ENCODE data around the gene E2F6. TPM values are rescaled to one million over a fixed set of nuclear protein-coding genes. Genes with fewer than 3 reads are reported as not detected.

E2F6 gene
- total RNA-seq, 2 experiments from 2014 or later, result 8.2 to 8.4 TPM

DNA sequence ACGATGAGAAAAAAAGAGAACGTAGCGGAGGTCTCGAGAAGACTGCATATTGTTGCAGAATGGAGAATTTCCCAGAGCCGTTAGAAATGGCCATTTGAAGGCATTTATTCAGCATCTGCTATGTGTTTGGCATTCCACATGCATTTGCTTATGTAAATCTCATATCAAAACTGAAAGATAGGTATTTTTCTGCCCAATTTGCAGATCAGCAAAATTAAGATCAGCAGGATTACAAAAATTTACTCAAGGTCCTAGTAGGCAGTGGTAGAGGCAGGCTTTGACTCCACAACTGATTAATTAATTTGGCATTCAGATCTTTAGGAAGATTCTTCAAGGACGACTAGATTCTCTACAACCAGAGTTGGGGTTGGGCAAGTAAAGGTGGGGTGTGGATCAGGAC is 1.8 kb upstream of the E2F6 start:
- no peak for DNase-seq
- H3K36me3 Mint-ChIP-seq (ENCODE audit: low read depth), result peaks cover 8% of the 10 kb centered on the region
- no peak for ATAC-seq
- CTCF ChIA-PET, result interaction anchor here (1.3 kb wide), 1 partner anchor 115 kb away, joined by 3 read pairs; no protein-coding TSS in a partner anchor
- no peaks in the 10 kb centered on the region for H3K27me3 Mint-ChIP-seq (ENCODE audit: low read depth)
- H3K9me3 Mint-ChIP-seq (ENCODE audit: insufficient read depth), result no peaks in the 10 kb centered on the region
- H3K27ac Mint-ChIP-seq, result no peak overlapping the region
- no peak overlapping the region for H3K4me3 Mint-ChIP-seq
- POLR2A ChIA-PET, result no interaction called here
- peaks cover 25% of the 10 kb centered on the region for H3K4me1 Mint-ChIP-seq (ENCODE audit: low read depth)

DNA sequence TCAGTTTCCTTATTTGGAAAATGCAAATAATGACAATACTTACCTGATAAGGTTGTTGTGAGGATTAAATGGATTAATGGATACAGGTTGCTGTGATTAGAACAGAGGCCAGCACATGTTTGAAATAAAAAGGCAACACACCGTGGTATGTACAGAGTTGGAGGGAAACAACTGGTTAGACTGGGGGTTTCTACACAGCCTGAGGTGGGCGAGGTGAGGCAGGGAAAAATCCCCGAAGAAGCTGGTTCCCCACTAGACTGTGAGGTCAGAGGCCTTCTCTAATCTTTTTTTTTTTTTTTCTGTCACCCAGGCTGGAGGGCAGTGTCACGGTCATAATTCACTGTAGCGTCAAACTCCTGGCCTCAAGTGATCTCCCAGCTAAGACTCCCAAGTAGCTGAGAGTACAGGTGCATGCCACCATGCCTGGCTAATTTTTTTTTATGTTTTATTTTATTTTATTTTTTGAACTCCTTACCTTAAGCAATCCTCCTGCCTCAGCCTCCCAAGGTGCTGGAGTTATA is 1.2 kb upstream of the E2F6 start:
- no peak for DNase-seq
- Mint-ChIP-seq H3K9me3 (ENCODE audit: insufficient read depth) (no peaks in the 10 kb centered on the region), H3K4me1 (ENCODE audit: low read depth) (peaks cover 25% of the 10 kb centered on the region), H3K4me3 (peak overlapping the region; percentile 94), H3K27ac (no peak overlapping the region), H3K36me3 (ENCODE audit: low read depth) (peaks cover 13% of the 10 kb centered on the region), H3K27me3 (ENCODE audit: low read depth) (no peaks in the 10 kb centered on the region)
- ChIA-PET CTCF (interaction anchor here (0.6 to 2.3 kb wide), 6 partner anchors 11 to 335 kb away, joined by 3 to 12 read pairs (median 3); a partner anchor contains a TSS), POLR2A (no interaction called here)
- ATAC-seq, result no peak

DNA sequence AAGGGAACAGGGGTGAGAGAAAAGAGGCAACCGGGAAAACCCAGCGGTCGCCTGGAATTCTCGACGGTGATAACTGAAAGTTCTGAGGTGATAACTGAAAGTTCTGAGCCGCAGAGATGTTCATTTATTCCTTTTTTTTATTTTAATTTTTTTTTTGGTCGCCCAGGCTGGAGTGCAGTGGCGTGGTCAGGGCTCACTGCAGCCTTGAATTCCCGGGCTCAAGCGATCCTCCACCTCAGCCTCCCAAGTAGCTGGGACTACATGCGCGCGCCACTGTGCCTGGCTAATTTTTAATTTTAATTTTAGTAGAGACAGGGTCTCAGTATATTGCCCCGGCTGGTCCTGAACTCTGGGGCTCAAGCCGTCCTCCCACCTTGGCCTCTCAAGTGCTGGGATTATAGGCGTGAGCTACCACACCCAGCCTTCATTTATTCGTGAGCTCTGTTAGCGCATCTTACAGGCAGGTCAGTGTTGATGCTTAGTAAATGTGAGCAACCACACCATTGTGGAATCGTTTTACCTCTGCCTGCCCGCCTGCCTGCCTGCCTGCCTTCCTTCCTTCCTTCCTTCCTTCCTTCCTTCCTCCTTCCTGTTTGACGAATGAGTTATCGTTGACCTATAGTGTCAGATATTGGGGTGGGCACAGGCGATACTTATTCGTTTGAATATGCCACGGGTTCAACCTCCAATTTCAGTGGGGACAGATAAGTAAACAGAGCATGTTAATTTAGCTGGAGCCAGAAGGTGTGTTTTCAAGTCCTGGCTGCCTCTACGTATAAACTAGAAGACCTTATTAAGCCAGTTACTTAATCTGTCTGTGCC is 557 bp upstream of the E2F6 start:
- ATAC-seq (no peak), DNase-seq (no peak)
- Mint-ChIP-seq H3K27me3 (ENCODE audit: low read depth) (no peaks in the 10 kb centered on the region), H3K9me3 (ENCODE audit: insufficient read depth) (no peaks in the 10 kb centered on the region), H3K4me1 (ENCODE audit: low read depth) (peaks cover 25% of the 10 kb centered on the region), H3K4me3 (peak overlapping the region; percentile 94), H3K27ac (peak overlapping the region; percentile 94), H3K36me3 (ENCODE audit: low read depth) (peaks cover 15% of the 10 kb centered on the region)
- ChIA-PET POLR2A (no interaction called here), CTCF (interaction anchor here (0.6 to 2.3 kb wide), 7 partner anchors 11 to 634 kb away, joined by 3 to 12 read pairs (median 3); a partner anchor contains a TSS)

DNA sequence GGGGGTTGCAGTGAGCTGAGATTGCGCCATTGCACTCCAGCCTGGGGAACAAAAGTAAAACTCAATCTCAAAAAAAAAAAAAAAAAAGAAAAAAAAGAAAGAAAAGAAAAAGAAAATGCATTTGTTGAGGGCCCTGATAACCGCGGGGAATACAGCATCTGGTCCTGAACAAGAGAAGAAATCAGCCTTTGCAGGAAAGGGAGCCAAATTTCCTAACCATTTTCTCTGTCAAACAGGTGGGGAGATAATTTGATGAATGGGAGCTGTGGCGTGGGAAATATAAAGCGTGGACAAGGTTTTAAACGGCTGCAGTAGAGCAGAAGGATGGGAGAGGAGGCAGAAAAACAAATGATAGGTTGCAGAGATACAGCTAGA is 864 bp downstream of the E2F6 start:
- POLR2A ChIA-PET, result interaction anchor here (1.0 kb wide), 1 partner anchor 310 kb away, joined by 3 read pairs; the partner anchor contains the start of gene SLC66A3
- Mint-ChIP-seq H3K4me3 (peak overlapping the region; percentile 94), H3K4me1 (ENCODE audit: low read depth) (peaks cover 25% of the 10 kb centered on the region), H3K9me3 (ENCODE audit: insufficient read depth) (no peaks in the 10 kb centered on the region), H3K27me3 (ENCODE audit: low read depth) (no peaks in the 10 kb centered on the region), H3K27ac (peak overlapping the region; percentile 94), H3K36me3 (ENCODE audit: low read depth) (peaks cover 16% of the 10 kb centered on the region)
- CTCF ChIA-PET, result interaction anchor here (0.7 to 2.4 kb wide), 6 partner anchors 18 to 633 kb away, joined by 3 to 12 read pairs (median 4); a partner anchor contains a TSS
- no peak for ATAC-seq
- DNase-seq, result no peak

DNA sequence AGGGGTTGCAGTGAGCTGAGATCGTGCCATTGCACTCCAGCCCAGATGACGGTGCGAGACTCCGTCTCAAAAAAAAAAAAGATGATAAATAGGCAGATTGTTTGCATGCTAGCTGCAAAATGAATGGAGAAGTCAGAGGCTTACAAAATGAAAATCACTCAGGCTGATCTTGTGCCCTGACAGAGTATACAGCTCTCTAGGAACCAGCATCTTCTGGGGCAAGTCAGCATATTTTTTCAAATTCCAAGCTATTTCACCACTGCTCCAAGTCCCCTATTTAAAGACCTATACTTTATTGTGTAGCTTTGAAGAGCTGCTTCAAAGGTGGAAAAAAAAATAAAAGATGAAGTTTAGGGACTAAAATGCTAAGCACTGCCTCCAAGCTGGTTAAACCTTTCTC is 6.1 kb downstream of the E2F6 start:
- Mint-ChIP-seq H3K4me1 (ENCODE audit: low read depth) (peaks cover 38% of the 10 kb centered on the region), H3K9me3 (ENCODE audit: insufficient read depth) (no peaks in the 10 kb centered on the region), H3K4me3 (no peak overlapping the region), H3K36me3 (ENCODE audit: low read depth) (peaks cover 18% of the 10 kb centered on the region), H3K27me3 (ENCODE audit: low read depth) (no peaks in the 10 kb centered on the region), H3K27ac (no peak overlapping the region)
- DNase-seq, result no peak
- no peak for ATAC-seq
- ChIA-PET POLR2A (no interaction called here), CTCF (no interaction called here)

DNA sequence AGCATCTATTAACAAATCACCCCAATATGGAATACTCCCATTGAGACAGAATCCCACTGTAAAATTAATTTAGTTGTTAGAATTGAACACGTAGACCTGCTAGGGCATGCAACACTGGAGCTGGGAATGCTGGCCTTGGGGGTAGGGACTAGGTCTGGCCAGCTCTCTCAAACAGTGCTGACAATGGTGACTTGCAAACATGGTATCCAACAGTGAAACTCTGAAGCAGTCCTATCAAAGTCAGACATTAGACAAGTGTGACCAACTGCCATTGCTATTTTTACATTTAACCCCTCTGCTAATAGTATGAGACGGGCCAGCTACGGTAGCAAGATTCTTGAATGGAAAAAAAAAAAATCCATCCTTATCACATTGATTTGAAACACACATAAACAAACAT is 7.2 kb downstream of the E2F6 start:
- ATAC-seq (no peak), DNase-seq (no peak)
- Mint-ChIP-seq H3K27me3 (ENCODE audit: low read depth) (no peaks in the 10 kb centered on the region), H3K36me3 (ENCODE audit: low read depth) (peaks cover 15% of the 10 kb centered on the region), H3K27ac (no peak overlapping the region), H3K4me1 (ENCODE audit: low read depth) (peaks cover 29% of the 10 kb centered on the region), H3K4me3 (no peak overlapping the region), H3K9me3 (ENCODE audit: insufficient read depth) (no peaks in the 10 kb centered on the region)
- POLR2A ChIA-PET, result no interaction called here
- CTCF ChIA-PET, result interaction anchor here (1.1 to 2.2 kb wide), 3 partner anchors 11 to 126 kb away, joined by 4 to 9 read pairs (median 6); no protein-coding TSS in a partner anchor

DNA sequence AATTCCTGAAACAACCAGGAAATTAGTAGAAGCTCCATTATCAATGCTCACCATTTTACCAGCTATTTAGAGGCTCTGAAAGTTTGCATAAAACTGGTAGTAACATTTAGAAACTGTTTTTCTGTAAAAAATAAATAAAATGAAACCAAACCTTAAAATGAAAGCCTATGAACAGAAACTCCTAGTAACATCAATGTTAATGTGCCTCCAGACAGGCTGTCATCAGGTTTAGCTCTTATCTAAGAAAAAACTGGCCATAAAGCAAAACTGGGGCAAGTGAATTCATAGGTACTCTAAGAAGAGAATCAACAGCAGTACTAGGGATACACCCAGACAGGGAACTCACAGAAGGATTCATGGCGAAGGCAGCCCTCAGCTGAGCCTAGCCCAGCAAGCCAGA is 8.0 kb downstream of the E2F6 start:
- POLR2A ChIA-PET, result no interaction called here
- CTCF ChIA-PET, result interaction anchor here (0.7 to 2.2 kb wide), 4 partner anchors 11 to 126 kb away, joined by 3 to 9 read pairs (median 5); no protein-coding TSS in a partner anchor

DNA sequence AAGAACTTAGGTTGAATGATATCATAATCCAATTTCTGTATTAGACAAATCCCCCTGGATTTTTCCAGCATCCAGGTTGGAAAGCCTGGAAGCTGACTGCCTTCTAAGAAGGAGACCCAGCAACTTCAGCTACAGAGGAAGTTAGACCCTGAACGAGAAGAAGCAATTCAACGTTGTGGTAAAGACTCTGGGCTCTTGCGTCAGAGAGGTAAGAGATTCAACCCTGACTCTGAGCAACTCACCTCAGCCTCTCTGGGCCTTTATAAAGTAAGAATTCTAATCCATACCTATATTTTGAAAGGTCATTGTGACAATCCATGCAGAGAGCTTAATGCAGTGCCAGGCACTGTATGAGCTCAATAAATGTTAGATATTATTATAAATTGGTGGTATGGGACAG is 9.7 kb downstream of the E2F6 start:
- DNase-seq (no peak), ATAC-seq (no peak)
- ChIA-PET CTCF (interaction anchor here (0.7 to 1.4 kb wide), 2 partner anchors 127 to 324 kb away, joined by 3 read pairs; a partner anchor contains a TSS), POLR2A (no interaction called here)
- H3K4me3 Mint-ChIP-seq, result no peak overlapping the region
- peaks cover 10% of the 10 kb centered on the region for H3K36me3 Mint-ChIP-seq (ENCODE audit: low read depth)
- peaks cover 25% of the 10 kb centered on the region for H3K4me1 Mint-ChIP-seq (ENCODE audit: low read depth)
- H3K27me3 Mint-ChIP-seq (ENCODE audit: low read depth), result no peaks in the 10 kb centered on the region
- no peaks in the 10 kb centered on the region for H3K9me3 Mint-ChIP-seq (ENCODE audit: insufficient read depth)
- H3K27ac Mint-ChIP-seq, result no peak overlapping the region

More for the DNA sequence above, 8.0 kb downstream of the E2F6 start:
- Mint-ChIP-seq H3K4me1 (ENCODE audit: low read depth) (peaks cover 25% of the 10 kb centered on the region), H3K36me3 (ENCODE audit: low read depth) (peaks cover 17% of the 10 kb centered on the region), H3K9me3 (ENCODE audit: insufficient read depth) (no peaks in the 10 kb centered on the region), H3K4me3 (no peak overlapping the region), H3K27ac (no peak overlapping the region), H3K27me3 (ENCODE audit: low read depth) (no peaks in the 10 kb centered on the region)
- no peak for ATAC-seq
- DNase-seq, result no peak

DNA sequence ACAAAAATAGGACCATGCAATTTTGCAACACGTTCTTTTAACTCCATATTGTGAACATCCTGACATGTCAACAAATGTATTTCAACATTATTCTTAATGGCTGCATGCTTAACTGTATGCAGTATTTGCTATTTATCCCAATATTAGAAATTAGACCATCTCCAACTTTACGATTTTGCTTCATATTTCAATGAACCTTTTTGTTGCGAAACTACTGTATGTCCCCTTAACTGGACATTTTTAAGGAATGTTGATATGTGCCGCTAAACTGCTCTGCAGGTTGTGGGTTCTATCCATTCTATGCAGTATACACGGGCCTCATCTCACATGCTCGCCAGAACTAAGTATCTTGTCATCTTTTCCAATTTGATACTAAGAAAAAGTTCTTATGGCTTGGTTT is 11.1 kb downstream of the E2F6 start:
- Mint-ChIP-seq H3K27me3 (ENCODE audit: low read depth) (no peaks in the 10 kb centered on the region), H3K4me1 (ENCODE audit: low read depth) (peaks cover 25% of the 10 kb centered on the region), H3K9me3 (ENCODE audit: insufficient read depth) (no peaks in the 10 kb centered on the region), H3K27ac (no peak overlapping the region), H3K36me3 (ENCODE audit: low read depth) (peaks cover 13% of the 10 kb centered on the region), H3K4me3 (no peak overlapping the region)
- DNase-seq, result no peak
- ATAC-seq, result no peak
- CTCF ChIA-PET, result no interaction called here
- POLR2A ChIA-PET, result no interaction called here

DNA sequence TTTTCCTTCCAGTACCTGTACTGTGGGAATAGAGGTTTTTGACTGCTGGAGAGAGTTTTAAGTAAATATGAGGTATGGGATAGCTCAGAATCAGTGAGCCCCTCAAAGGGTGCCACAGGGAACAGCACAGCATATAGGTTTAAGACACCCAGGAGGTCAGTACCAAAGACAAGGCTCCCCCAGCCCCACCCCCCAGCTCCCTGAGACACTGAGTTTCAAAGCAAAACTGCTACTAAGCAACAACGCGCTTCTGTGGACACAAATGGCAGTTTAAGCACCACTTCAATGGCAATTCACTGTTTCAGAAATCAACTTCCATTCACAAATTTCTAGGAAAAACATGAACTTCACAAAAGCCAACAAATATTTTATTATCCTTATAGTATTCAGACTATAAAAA is 15.2 kb downstream of the E2F6 start:
- ChIA-PET CTCF (interaction anchor here (1.0 to 1.8 kb wide), 4 partner anchors 318 to 618 kb away, joined by 3 to 5 read pairs (median 4); a partner anchor contains a TSS), POLR2A (interaction anchor here (0.6 kb wide), 1 partner anchor 233 kb away, joined by 3 read pairs; no protein-coding TSS in a partner anchor)
- H3K4me3 Mint-ChIP-seq, result no peak overlapping the region
- no peaks in the 10 kb centered on the region for H3K9me3 Mint-ChIP-seq (ENCODE audit: insufficient read depth)
- ATAC-seq, result no peak
- DNase-seq, result no peak
- no peaks in the 10 kb centered on the region for H3K27me3 Mint-ChIP-seq (ENCODE audit: low read depth)
- peaks cover 3% of the 10 kb centered on the region for H3K4me1 Mint-ChIP-seq (ENCODE audit: low read depth)
- no peak overlapping the region for H3K27ac Mint-ChIP-seq
- peaks cover 26% of the 10 kb centered on the region for H3K36me3 Mint-ChIP-seq (ENCODE audit: low read depth)

DNA sequence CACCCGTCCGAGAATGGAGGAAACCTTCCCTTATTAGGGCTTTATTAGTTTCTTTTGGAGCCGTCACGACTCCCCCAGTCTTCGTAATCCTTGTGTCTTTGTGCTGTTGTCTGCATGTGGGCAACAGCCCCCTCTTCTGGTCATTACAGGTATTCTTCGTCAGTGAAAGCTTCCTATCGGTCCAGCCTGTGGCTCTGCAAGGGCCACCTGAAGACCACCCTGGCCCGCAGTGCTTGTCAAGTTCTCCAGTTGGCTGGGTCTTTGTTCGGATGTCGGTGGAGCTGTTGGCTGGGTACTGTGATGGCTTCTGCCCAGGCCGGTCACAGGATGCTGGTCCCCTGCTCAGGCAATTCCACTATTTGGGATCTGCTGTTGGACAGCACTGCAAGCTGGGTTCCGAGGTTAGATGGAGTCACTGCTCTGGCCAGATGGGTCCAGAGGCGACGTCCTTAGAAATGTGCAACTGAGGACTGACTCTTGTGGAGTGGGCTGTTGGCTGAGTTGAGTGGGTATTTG is 19.2 kb downstream of the E2F6 start:
- POLR2A ChIA-PET, result no interaction called here
- H3K4me1 Mint-ChIP-seq (ENCODE audit: low read depth), result no peaks in the 10 kb centered on the region
- peaks cover 4% of the 10 kb centered on the region for H3K9me3 Mint-ChIP-seq (ENCODE audit: insufficient read depth)
- ATAC-seq, result peak; percentile 55
- no peaks in the 10 kb centered on the region for H3K27me3 Mint-ChIP-seq (ENCODE audit: low read depth)
- no peak overlapping the region for H3K4me3 Mint-ChIP-seq
- H3K27ac Mint-ChIP-seq, result no peak overlapping the region
- peaks cover 46% of the 10 kb centered on the region for H3K36me3 Mint-ChIP-seq (ENCODE audit: low read depth)
- CTCF ChIA-PET, result interaction anchor here (0.6 to 3.0 kb wide), 12 partner anchors 12 to 615 kb away, joined by 3 to 24 read pairs (median 3); a partner anchor contains a TSS
- peak; percentile 61 for DNase-seq

DNA sequence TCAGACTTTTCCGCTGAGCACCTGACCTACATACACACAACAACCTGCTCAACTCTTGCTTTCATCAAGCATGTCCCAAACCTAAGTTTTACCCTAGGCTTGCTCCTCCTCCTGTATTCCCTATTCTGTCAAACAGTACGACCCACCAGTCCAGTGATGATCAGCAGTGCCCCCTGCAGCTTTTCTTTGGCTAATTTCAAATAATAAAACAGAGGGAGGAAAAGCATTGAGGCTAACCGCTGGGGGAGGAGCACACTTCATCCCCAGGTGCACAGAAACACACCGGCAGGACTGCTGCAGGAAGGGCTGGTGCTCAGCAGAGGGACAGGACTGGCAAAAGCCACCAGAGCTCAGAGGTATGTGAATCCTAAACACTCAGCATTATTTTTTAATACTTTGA is 21.2 kb downstream of the E2F6 start:
- H3K36me3 Mint-ChIP-seq (ENCODE audit: low read depth), result peaks cover 50% of the 10 kb centered on the region
- no peak overlapping the region for H3K27ac Mint-ChIP-seq
- POLR2A ChIA-PET, result interaction anchor here (0.6 kb wide), 1 partner anchor 45 kb away, joined by 3 read pairs; no protein-coding TSS in a partner anchor
- no peak for ATAC-seq
- H3K4me3 Mint-ChIP-seq, result no peak overlapping the region
- CTCF ChIA-PET, result interaction anchor here (2.5 kb wide), 1 partner anchor 312 kb away, joined by 7 read pairs; a partner anchor contains a TSS
- no peaks in the 10 kb centered on the region for H3K27me3 Mint-ChIP-seq (ENCODE audit: low read depth)
- H3K4me1 Mint-ChIP-seq (ENCODE audit: low read depth), result no peaks in the 10 kb centered on the region
- peaks cover 8% of the 10 kb centered on the region for H3K9me3 Mint-ChIP-seq (ENCODE audit: insufficient read depth)
- DNase-seq, result no peak
